NB4 (cell line): Measurements from ENCODE around the gene HBB.

ENCODE experiments used
- CTCF ChIP-seq: IDR thresholded peaks from one replicate; pipeline ENCODE4 v1.5.1; 2012; ENCODE audit warnings: low read depth, low read length
- MYC ChIP-seq: IDR thresholded peaks from 2 replicates; pipeline ENCODE4 v1.6.1; 2011; ENCODE audit warnings: low read depth, low read length
- POLR2A ChIP-seq: IDR thresholded peaks from 2 replicates; pipeline ENCODE4 v1.6.1; 2011; ENCODE audit warnings: mild to moderate bottlenecking; ENCODE audit not compliant: insufficient read length; ENCODE audit errors: extremely low read depth

- TF ChIP-seq CTCF (no peak), POLR2A (no peak), MYC (no peak)
Observed at GRCh38 chr11:5242208-5242607, 15.3 kb upstream of the HBB start.
